Smooth muscle cell (in vitro differentiated cells): ENCODE results near the gene PVRIG. TPM values are rescaled to one million over a fixed set of nuclear protein-coding genes. Genes with fewer than 3 reads are reported as not detected.
"Not testable (repeated sequence)": the region's sequence is repeated elsewhere in the genome, so short reads cannot be mapped to it uniquely, and the experiment has no call there.

Experiments used
- DNase-seq: peaks from one replicate; lab custom pipeline; 2025; ENCODE audit not compliant: unreplicated experiment; lab: John Stamatoyannopoulos, UW
- H2AFZ ChIP-seq: fragments of 200-600 bp; sonication (generic); 2 replicates; pipeline ENCODE4 v1.6.0; 2016; ENCODE audit warnings: antibody characterized with exemption, low read depth, mild to moderate bottlenecking
- H3F3A ChIP-seq: fragments of 200-600 bp; sonication (generic); 2 replicates; pipeline ENCODE4 v1.6.0; 2017; ENCODE audit warnings: antibody characterized with exemption, low read depth
- H3K27ac ChIP-seq: fragments of 200-600 bp; sonication (generic); 2 replicates; pipeline ENCODE4 v1.5.1; 2016; ENCODE audit warnings: low read depth, mild to moderate bottlenecking
- H3K27me3 ChIP-seq: fragments of 200-600 bp; sonication (generic); 2 replicates; pipeline ENCODE4 v1.6.1; 2016; ENCODE audit warnings: low read depth, mild to moderate bottlenecking
- H3K36me3 ChIP-seq: fragments of 200-600 bp; sonication (generic); 2 replicates; pipeline ENCODE4 v1.5.1; 2016; ENCODE audit warnings: low read depth
- H3K4me1 ChIP-seq: fragments of 200-600 bp; sonication (generic); 2 replicates; pipeline ENCODE4 v1.5.1; 2016; ENCODE audit warnings: low read depth
- H3K4me2 ChIP-seq: fragments of 200-600 bp; sonication (generic); 2 replicates; pipeline ENCODE4 v1.6.0; 2016; ENCODE audit warnings: mild to moderate bottlenecking
- H3K4me3 ChIP-seq: fragments of 200-600 bp; sonication (generic); 2 replicates; pipeline ENCODE4 v1.5.1; 2016; ENCODE audit warnings: mild to moderate bottlenecking
- H3K79me2 ChIP-seq: fragments of 200-600 bp; sonication (generic); 2 replicates; pipeline ENCODE4 v1.6.0; 2016; ENCODE audit warnings: low read depth, mild to moderate bottlenecking
- H3K9ac ChIP-seq: fragments of 200-600 bp; sonication (generic); 2 replicates; pipeline ENCODE4 v1.6.0; 2016; ENCODE audit warnings: low read depth
- H3K9me3 ChIP-seq: fragments of 200-600 bp; sonication (generic); replicated peaks from 2 replicates; pipeline ENCODE4 v1.5.1; 2016; ENCODE audit warnings: low read depth
- H4K20me1 ChIP-seq: fragments of 200-600 bp; sonication (generic); 2 replicates; pipeline ENCODE4 v1.6.0; 2016; ENCODE audit warnings: low read depth
- CTCF ChIP-seq: fragments of 200-600 bp; sonication (generic); IDR thresholded peaks from 2 replicates; pipeline ENCODE4 v1.5.1; 2017; ENCODE audit warnings: borderline replicate concordance, mild to moderate bottlenecking, antibody characterized with exemption; ENCODE audit not compliant: insufficient read depth, poor library complexity, severe bottlenecking
- WGBS: methylation state at CpG from one replicate; pipeline ENCODE4 v1.1.7; 2016; ENCODE audit warnings: low lambda C conversion rate; 5-methylcytosine and 5-hydroxymethylcytosine counted together
- polyA plus RNA-seq: library from polyadenylated mRNA; unstranded; fragments of >200 nt; fragmentation: Nextera tagmentation; extraction: Ambion mirVana; gene quantifications from 2 replicates; pipeline ENCODE4 v1.2.1, GENCODE V29; 2016
- total RNA-seq: library from RNA; depleted of rRNA; stranded (reverse); fragments of >200 nt; gene quantifications from 2 replicates; pipeline ENCODE4 v1.2.3, GENCODE V29; 2014

PVRIG gene
- total and polyA plus RNA-seq, 2 experiments from 2014 or later = not detected

DNA sequence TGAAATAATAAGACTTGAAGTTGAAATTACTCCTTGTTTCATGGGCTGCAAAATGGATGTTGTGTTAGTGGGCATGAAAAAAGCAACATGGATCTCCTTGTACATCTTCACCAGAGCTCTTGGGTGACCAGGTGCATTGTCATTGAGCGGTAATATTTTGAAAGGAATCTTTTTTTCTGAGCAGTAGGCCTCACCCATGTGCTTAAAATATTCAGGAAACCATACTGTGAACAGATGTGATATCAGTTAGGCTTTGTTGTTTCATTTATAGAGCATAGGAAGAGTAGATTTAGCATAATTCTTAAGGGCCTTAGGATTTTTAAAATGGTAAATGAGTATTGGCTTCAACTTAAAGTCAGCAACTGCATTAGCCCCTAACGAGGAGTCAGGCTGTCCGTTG lies 26.8 kb upstream of the PVRIG start:
- Histone ChIP-seq H4K20me1 (no peaks in the 10 kb centered on the region), H3K79me2 (no peaks in the 10 kb centered on the region), H3K4me1 (no peaks in the 10 kb centered on the region), H3K27ac (no peak overlapping the region), H2AFZ (no peak overlapping the region), H3K9ac (no peak overlapping the region), H3K36me3 (no peaks in the 10 kb centered on the region), H3F3A (no peaks in the 10 kb centered on the region), H3K4me2 (no peak overlapping the region), H3K9me3 (no peaks in the 10 kb centered on the region), H3K27me3 (peaks cover 7% of the 10 kb centered on the region), H3K4me3 (no peak overlapping the region)
- DNase-seq = no peak
- WGBS = 94% methylated on average over 3 of the region's 3 CpGs
- TF ChIP-seq CTCF = no peak

GRCh38 chr7:100195222-100195621 lies 24.5 kb upstream of the PVRIG start:
- no peak overlapping the region for H3K27ac ChIP-seq
- H3K9me3 ChIP-seq = no peaks in the 10 kb centered on the region
- no peak overlapping the region for H2AFZ ChIP-seq
- H3K4me1 ChIP-seq = no peaks in the 10 kb centered on the region
- no peak overlapping the region for H3K4me2 ChIP-seq
- 77% methylated on average over 2 of the region's 2 CpGs for whole genome bisulfite sequencing
- DNase-seq = no peak
- no peak overlapping the region for H3K4me3 ChIP-seq
- H3K36me3 ChIP-seq = no peaks in the 10 kb centered on the region
- no peak for TF ChIP-seq CTCF
- H3K79me2 ChIP-seq = no peaks in the 10 kb centered on the region
- H3K27me3 ChIP-seq = peaks cover 10% of the 10 kb centered on the region
- no peaks in the 10 kb centered on the region for H4K20me1 ChIP-seq
- H3K9ac ChIP-seq = no peak overlapping the region
- no peaks in the 10 kb centered on the region for H3F3A ChIP-seq

DNA sequence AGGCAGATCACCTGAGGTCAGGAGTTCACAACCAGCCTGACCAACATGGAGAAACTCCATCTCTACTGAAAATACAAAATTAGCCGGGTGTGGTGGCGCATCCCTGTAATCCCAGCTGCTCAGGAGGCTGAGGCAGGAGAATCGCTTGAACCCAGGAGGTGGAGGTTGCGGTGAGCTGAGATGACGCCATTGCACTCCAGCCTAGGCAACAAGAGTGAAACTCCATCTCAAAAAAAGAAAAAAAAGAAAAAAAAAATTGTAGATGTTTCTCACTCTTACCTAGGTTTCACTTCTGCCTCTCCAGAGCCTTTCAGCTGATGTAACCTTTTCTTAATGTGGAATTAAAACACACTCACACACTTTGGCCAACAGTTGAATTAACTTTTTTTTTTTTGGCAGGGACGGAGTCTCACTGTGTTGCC lies 23.8 kb upstream of the PVRIG start:
- not testable (repeated sequence) for H3K9me3 ChIP-seq, H4K20me1 ChIP-seq

DNA sequence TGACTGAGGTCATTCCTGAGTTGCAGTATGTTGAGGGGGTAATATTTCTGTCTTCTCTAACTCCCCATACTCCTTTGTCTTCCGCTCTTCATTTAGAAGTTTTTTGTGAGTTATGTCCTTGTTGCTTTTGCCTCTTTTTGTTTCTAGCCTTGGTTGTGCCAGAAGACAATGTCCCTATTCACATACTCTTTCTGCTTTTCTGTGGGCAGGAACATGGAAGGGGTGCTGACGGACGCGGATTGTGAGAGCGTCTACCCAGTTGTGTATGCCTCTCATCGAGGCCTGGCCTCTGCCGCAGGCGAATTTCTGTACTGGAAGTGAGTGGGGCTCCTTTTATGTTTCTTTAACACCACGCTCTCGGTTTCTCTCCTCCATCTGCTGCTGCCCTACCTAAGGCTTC lies 21.5 kb upstream of the PVRIG start:
- no peak overlapping the region for H2AFZ ChIP-seq
- H4K20me1 ChIP-seq = no peaks in the 10 kb centered on the region
- DNase-seq = no peak
- 97% methylated on average over 10 of the region's 10 CpGs for WGBS
- TF ChIP-seq CTCF = no peak
- no peak overlapping the region for H3K27ac ChIP-seq
- no peaks in the 10 kb centered on the region for H3K36me3 ChIP-seq
- no peaks in the 10 kb centered on the region for H3K4me1 ChIP-seq
- no peaks in the 10 kb centered on the region for H3K9me3 ChIP-seq
- H3K27me3 ChIP-seq = peaks cover 31% of the 10 kb centered on the region
- H3K4me2 ChIP-seq = no peak overlapping the region
- H3K79me2 ChIP-seq = no peaks in the 10 kb centered on the region
- no peak overlapping the region for H3K4me3 ChIP-seq
- no peak overlapping the region for H3K9ac ChIP-seq
- H3F3A ChIP-seq = no peaks in the 10 kb centered on the region

More for the DNA sequence above, 23.8 kb upstream of the PVRIG start:
- 98% methylated on average over 6 of the region's 6 CpGs for WGBS
- H3K27ac ChIP-seq, H3K79me2 ChIP-seq, H3K36me3 ChIP-seq, DNase-seq, H3K9ac ChIP-seq, H3K4me2 ChIP-seq, H3K4me3 ChIP-seq, H3F3A ChIP-seq, H2AFZ ChIP-seq, H3K4me1 ChIP-seq: not testable (repeated sequence)
- H3K27me3 ChIP-seq = peaks cover 14% of the 10 kb centered on the region
